Stimulated activated CD4-positive, alpha-beta T cell treated with anti-CD3 and anti-CD28 coated beads, Interleukin-1b, Interleukin-23, amount 100 ng/mL, for 4 hours (primary cell): ENCODE results near the gene RNF8.
A peak's percentile ranks its signal among the peaks of the same experiment; 100 is the strongest.

Experiments used
- DNase-seq, 2 donors: peaks; one replicate each; pipeline ENCODE4 v3.0.0-alpha.2; 2020; ENCODE audit warnings: low read depth in 2 of 2

The RNF8 gene

GRCh38 chr6:37359039-37359438 lies 5.3 kb downstream of the RNF8 start:
- DNase-seq, result no peak

- no peak for DNase-seq
Observed at GRCh38 chr6:37362101-37362828, 8.5 kb downstream of the RNF8 start.

GRCh38 chr6:37365791-37366190 lies 12.0 kb downstream of the RNF8 start:
- no peak for DNase-seq

- DNase-seq, result no peak
Observed at GRCh38 chr6:37366910-37367309, 13.1 kb downstream of the RNF8 start.

GRCh38 chr6:37368961-37369320 lies 15.2 kb downstream of the RNF8 start:
- DNase-seq, result no peak

GRCh38 chr6:37369321-37370201 lies 15.8 kb downstream of the RNF8 start:
- DNase-seq, result no peak

GRCh38 chr6:37371154-37372083 lies 17.6 kb downstream of the RNF8 start:
- no peak for DNase-seq

- DNase-seq, result no peak
Observed at GRCh38 chr6:37372116-37372515, 18.3 kb downstream of the RNF8 start.

GRCh38 chr6:37373822-37374471 lies 20.2 kb downstream of the RNF8 start:
- DNase-seq, result no peak

GRCh38 chr6:37375376-37375775 lies 21.6 kb downstream of the RNF8 start:
- no peak for DNase-seq

GRCh38 chr6:37376078-37376743 lies 22.4 kb downstream of the RNF8 start:
- no peak for DNase-seq

- peak in 1 of 2 donors; percentile 2 for DNase-seq
Observed at GRCh38 chr6:37381579-37381978, 27.8 kb downstream of the RNF8 start.

- DNase-seq, result no peak
Observed at GRCh38 chr6:37382994-37383765, 29.4 kb downstream of the RNF8 start.

GRCh38 chr6:37388578-37388977 lies 34.8 kb downstream of the RNF8 start:
- DNase-seq, result no peak

- DNase-seq, result no peak
Observed at GRCh38 chr6:37389857-37390256, 36.1 kb downstream of the RNF8 start.

GRCh38 chr6:37391120-37391519 lies 37.3 kb downstream of the RNF8 start:
- DNase-seq, result no peak

GRCh38 chr6:37392821-37393220 lies 39.0 kb downstream of the RNF8 start:
- no peak for DNase-seq

GRCh38 chr6:37393381-37393929 lies 39.7 kb downstream of the RNF8 start:
- DNase-seq, result no peak

GRCh38 chr6:37396571-37397180 lies 42.9 kb downstream of the RNF8 start:
- DNase-seq, result no peak
